ENCODE results near the gene TNS3.
"Not testable (repeated sequence)": the region's sequence is repeated elsewhere in the genome, so short reads cannot be mapped to it uniquely, and the experiment has no call there.

The TNS3 gene

GRCh38 chr7:47453093-47454061 lies 128.5 kb downstream of the TNS3 start:
- no peak for DNase-seq (ENCODE audit: low read depth in 2 of 2)

- DNase-seq (ENCODE audit: low read depth in 2 of 2), result no peak
Measured at GRCh38 chr7:47452715-47453092, 129.2 kb downstream of the TNS3 start.

- no peak for DNase-seq (ENCODE audit: low read depth in 2 of 2)
Measured at GRCh38 chr7:47452295-47452694, 129.6 kb downstream of the TNS3 start.

GRCh38 chr7:47451851-47452205 lies 130.1 kb downstream of the TNS3 start:
- no peak for DNase-seq (ENCODE audit: low read depth in 2 of 2)

GRCh38 chr7:47449810-47450590 lies 131.9 kb downstream of the TNS3 start:
- DNase-seq (ENCODE audit: low read depth in 2 of 2), result no peak

- no peak for DNase-seq (ENCODE audit: low read depth in 2 of 2)
Measured at GRCh38 chr7:47448971-47449370, 132.9 kb downstream of the TNS3 start.

GRCh38 chr7:47447621-47448349 lies 134.1 kb downstream of the TNS3 start:
- no peak for DNase-seq (ENCODE audit: low read depth in 2 of 2)

GRCh38 chr7:47446871-47447466 lies 134.9 kb downstream of the TNS3 start:
- DNase-seq (ENCODE audit: low read depth in 2 of 2), result no peak

- DNase-seq (ENCODE audit: low read depth in 2 of 2), result no peak
Measured at GRCh38 chr7:47444376-47445098, 137.4 kb downstream of the TNS3 start.

GRCh38 chr7:47443049-47443448 lies 138.9 kb downstream of the TNS3 start:
- no peak for DNase-seq (ENCODE audit: low read depth in 2 of 2)

GRCh38 chr7:47442605-47442865 lies 139.4 kb downstream of the TNS3 start:
- DNase-seq (ENCODE audit: low read depth in 2 of 2), result no peak

GRCh38 chr7:47441796-47442604 lies 139.9 kb downstream of the TNS3 start:
- DNase-seq (ENCODE audit: low read depth in 2 of 2), result no peak

- DNase-seq (ENCODE audit: low read depth in 2 of 2), result not testable (repeated sequence)
Measured at GRCh38 chr7:47441048-47441447, 140.9 kb downstream of the TNS3 start.

- DNase-seq (ENCODE audit: low read depth in 2 of 2), result no peak
Measured at GRCh38 chr7:47440320-47440719, 141.6 kb downstream of the TNS3 start.

- DNase-seq (ENCODE audit: low read depth in 2 of 2), result no peak
Measured at GRCh38 chr7:47439181-47439667, 142.7 kb downstream of the TNS3 start.

- no peak for DNase-seq (ENCODE audit: low read depth in 2 of 2)
Measured at GRCh38 chr7:47438411-47439029, 143.4 kb downstream of the TNS3 start.

- DNase-seq (ENCODE audit: low read depth in 2 of 2), result no peak
Measured at GRCh38 chr7:47435889-47436312, 146.0 kb downstream of the TNS3 start.

GRCh38 chr7:47433564-47433895 lies 148.4 kb downstream of the TNS3 start:
- DNase-seq (ENCODE audit: low read depth in 2 of 2), result no peak

GRCh38 chr7:47432671-47433563 lies 149.0 kb downstream of the TNS3 start:
- no peak for DNase-seq (ENCODE audit: low read depth in 2 of 2)

Data from stimulated activated CD8-positive, alpha-beta memory T cell treated with anti-CD3 and anti-CD28 coated beads, Interleukin-2, amount 100 ng/mL, for 1 hour (primary cell).